PC-9 (cell line): ENCODE data around the gene ANP32B. TPM values are rescaled to one million over a fixed set of nuclear protein-coding genes. Genes with fewer than 3 reads are reported as not detected.
"Not testable (repeated sequence)": the region's sequence is repeated elsewhere in the genome, so short reads cannot be mapped to it uniquely, and the experiment has no call there.

Source experiments
- BruUV-seq: library from RNA; stranded (reverse); fragments of 400-500 nt; replicated peaks from 2 replicates; lab custom pipeline; 2021; lab: Mats Ljungman, UMichigan
- CTCF ChIA-PET: fragments of 300-600 bp; sonication (Branson Sonifier 250); formaldehyde crosslinking; loops from one replicate; lab custom pipeline; 2022; ENCODE audit warnings: antibody characterized with exemption; lab: Charles Lee
- POLR2A ChIA-PET: fragments of 300-600 bp; sonication (Branson Sonifier 250); formaldehyde crosslinking; loops from one replicate; lab custom pipeline; 2022; ENCODE audit warnings: antibody characterized with exemption; ENCODE audit not compliant: unreplicated experiment; lab: Charles Lee
- DNase-seq, 2 experiments: peaks; one replicate each; pipeline versions ENCODE4 v3.0.0 to v3.0.0-alpha.2; 2015 to 2022; ENCODE audit warnings: mixed read lengths in 1 of 2
- H2AFZ ChIP-seq: fragments of 200-600 bp; sonication (generic); 2 replicates; pipeline ENCODE4 v1.8.1; 2017; ENCODE audit warnings: antibody characterized with exemption
- H3F3A ChIP-seq: fragments of 200-600 bp; sonication (generic); 2 replicates; pipeline ENCODE4 v1.8.1; 2017; ENCODE audit warnings: antibody characterized with exemption, mild to moderate bottlenecking, low read depth; ENCODE audit not compliant: insufficient read depth
- H3K27ac ChIP-seq: fragments of 200-600 bp; sonication (generic); 2 replicates; pipeline ENCODE4 v1.6.1; 2016; ENCODE audit warnings: mixed run types
- H3K27me3 ChIP-seq: fragments of 200-600 bp; sonication (generic); 2 replicates; pipeline ENCODE4 v1.6.1; 2016; ENCODE audit warnings: low read depth, mixed run types; ENCODE audit not compliant: insufficient read depth
- H3K36me3 ChIP-seq: fragments of 200-600 bp; sonication (generic); 2 replicates; pipeline ENCODE4 v1.6.1; 2016; ENCODE audit warnings: low read depth, mixed run types
- H3K4me1 ChIP-seq: fragments of 200-600 bp; sonication (generic); replicated peaks from 2 replicates; pipeline ENCODE4 v1.6.1; 2016; ENCODE audit warnings: mixed run types; ENCODE audit not compliant: insufficient read depth
- H3K4me2 ChIP-seq: fragments of 200-600 bp; sonication (generic); 2 replicates; pipeline ENCODE4 v1.6.1; 2017; ENCODE audit warnings: mixed run types
- H3K4me3 ChIP-seq: fragments of 200-600 bp; sonication (generic); 2 replicates; pipeline ENCODE4 v1.6.1; 2016; ENCODE audit warnings: mixed run types
- H3K79me2 ChIP-seq: fragments of 200-600 bp; sonication (generic); 2 replicates; pipeline ENCODE4 v1.6.1; 2017; ENCODE audit warnings: low read depth, mixed run types
- H3K9me2 ChIP-seq: fragments of 200-600 bp; sonication (generic); 2 replicates; pipeline ENCODE4 v1.8.1; 2017; ENCODE audit warnings: mild to moderate bottlenecking; ENCODE audit not compliant: insufficient read depth
- H3K9me3 ChIP-seq: fragments of 200-600 bp; sonication (generic); 2 replicates; pipeline ENCODE4 v1.8.1; 2016; ENCODE audit warnings: low read depth; ENCODE audit not compliant: insufficient read depth
- H4K20me1 ChIP-seq: fragments of 200-600 bp; sonication (generic); 2 replicates; pipeline ENCODE4 v1.8.1; 2017; ENCODE audit not compliant: insufficient read depth
- CTCF ChIP-seq: fragments of 200-600 bp; sonication (generic); conservative IDR thresholded peaks from 2 replicates; pipeline ENCODE4 v1.6.1; 2017; ENCODE audit warnings: mixed run types, antibody characterized with exemption, mild to moderate bottlenecking, moderate library complexity
- EZH2 ChIP-seq: fragments of 200-600 bp; sonication (generic); IDR thresholded peaks from 2 replicates; pipeline ENCODE4 v1.8.0; 2017; ENCODE audit warnings: antibody characterized with exemption, low read depth
- intact Hi-C: fragments of 100-400 bp; cut with micrococcal nuclease; formaldehyde crosslinking; loops from one replicate; pipeline ENCODE4 v1.10.0; 2022; ENCODE audit not compliant: unreplicated experiment
- total RNA-seq: library from RNA; stranded (reverse); gene quantifications from 2 replicates; pipeline ENCODE4 v1.2.3, GENCODE V29; 2021

ANP32B gene
- total RNA-seq, 1 experiment from 2014 or later: 280 TPM

DNA sequence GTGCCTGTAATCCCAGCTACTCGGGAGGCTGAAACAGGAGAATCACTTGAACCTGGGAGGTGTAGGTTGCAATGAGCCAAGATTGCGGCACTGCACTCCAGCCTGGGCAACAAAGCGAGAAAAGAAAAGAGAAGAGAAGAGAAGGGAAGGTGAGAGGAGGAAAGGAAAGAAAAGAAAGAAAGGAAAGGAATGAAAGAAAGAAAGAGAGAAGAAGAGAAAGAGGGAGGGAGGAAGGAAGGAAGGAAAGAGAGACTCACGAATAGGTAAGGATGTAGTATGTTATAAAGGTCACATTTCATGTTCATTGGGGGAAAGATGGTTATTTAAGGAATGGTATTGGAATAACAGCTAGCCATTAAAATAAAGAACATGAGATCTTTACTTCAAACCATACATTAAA lies 10.4 kb upstream of the ANP32B start:
- Histone ChIP-seq H3K27ac (no peak overlapping the region), H3K27me3 (no peaks in the 10 kb centered on the region), H3K4me1 (no peaks in the 10 kb centered on the region), H3K36me3 (no peaks in the 10 kb centered on the region), H3F3A (no peaks in the 10 kb centered on the region), H2AFZ (no peak overlapping the region), H3K4me2 (no peak overlapping the region), H3K9me2 (no peaks in the 10 kb centered on the region), H3K4me3 (no peak overlapping the region), H3K9me3 (no peaks in the 10 kb centered on the region), H4K20me1 (no peaks in the 10 kb centered on the region), H3K79me2 (no peaks in the 10 kb centered on the region)
- TF ChIP-seq EZH2 (no peak), CTCF (no peak)
- ChIA-PET CTCF (no interaction called here), POLR2A (no interaction called here)
- intact Hi-C loops: no loop called here
- no TSS peak for BruUV-seq
- DNase-seq: no peak

DNA sequence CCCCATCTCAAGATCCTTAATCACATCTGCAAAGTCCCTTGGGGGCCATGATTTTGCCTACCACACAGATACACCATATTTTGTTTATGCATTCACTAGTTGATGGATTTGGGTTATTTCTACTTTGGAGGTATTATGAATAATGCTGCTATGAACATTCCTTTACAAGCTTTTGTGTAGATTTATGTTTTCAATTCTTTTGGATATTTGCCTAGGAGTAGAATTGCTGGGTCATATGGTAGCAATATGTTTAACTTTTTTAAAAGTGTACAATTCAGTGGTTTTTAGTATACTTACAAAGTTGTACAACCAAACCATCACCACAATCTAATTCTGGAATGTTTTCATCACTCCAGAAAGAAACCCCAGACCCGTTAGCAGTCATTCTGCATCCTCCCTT lies 7.8 kb upstream of the ANP32B start:
- Histone ChIP-seq H4K20me1 (no peaks in the 10 kb centered on the region), H3K27ac (no peak overlapping the region), H3K4me3 (no peak overlapping the region), H3K27me3 (no peaks in the 10 kb centered on the region), H3K4me2 (no peak overlapping the region), H3K36me3 (no peaks in the 10 kb centered on the region), H3F3A (no peaks in the 10 kb centered on the region), H3K9me3 (no peaks in the 10 kb centered on the region), H3K79me2 (no peaks in the 10 kb centered on the region), H3K4me1 (no peaks in the 10 kb centered on the region), H2AFZ (no peak overlapping the region), H3K9me2 (no peaks in the 10 kb centered on the region)
- TF ChIP-seq CTCF (no peak), EZH2 (no peak)
- intact Hi-C loops: no loop called here
- no peak for DNase-seq
- ChIA-PET POLR2A (no interaction called here), CTCF (no interaction called here)
- BruUV-seq: no TSS peak

DNA sequence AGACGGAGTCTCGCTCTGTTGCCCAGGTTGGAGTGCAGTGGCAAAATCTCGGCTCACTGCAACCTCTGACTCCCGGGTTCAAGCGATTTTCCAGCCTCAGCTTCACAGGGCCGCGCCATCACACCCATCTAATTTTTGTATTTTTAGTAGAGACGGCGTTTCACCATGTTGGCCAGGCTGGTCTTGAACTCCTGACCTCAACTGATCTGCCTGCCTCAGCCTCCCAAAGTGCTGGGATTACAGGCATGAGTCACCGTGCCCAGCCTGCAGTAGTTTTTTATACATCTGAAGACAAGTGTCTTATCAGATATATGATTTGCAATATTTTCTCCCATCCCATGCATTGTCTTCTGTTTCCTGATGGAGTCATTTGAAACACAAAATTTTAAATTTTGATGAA lies 6.5 kb upstream of the ANP32B start:
- H3F3A ChIP-seq, H4K20me1 ChIP-seq, H3K4me3 ChIP-seq, H3K4me2 ChIP-seq, H3K27me3 ChIP-seq, H3K9me2 ChIP-seq, intact Hi-C loops, H3K36me3 ChIP-seq, H3K79me2 ChIP-seq, H3K4me1 ChIP-seq, H3K9me3 ChIP-seq, H2AFZ ChIP-seq, BruUV-seq, H3K27ac ChIP-seq, CTCF ChIA-PET, POLR2A ChIA-PET, DNase-seq: not testable (repeated sequence)
